Stimulated activated CD4-positive, alpha-beta T cell treated with anti-CD3 and anti-CD28 coated beads, Interleukin-4, amount 100 ng/mL, for 4 hours (primary cell): ENCODE results near the gene COPS3.

Experiments
- DNase-seq, 2 experiments: peaks; one replicate each; pipeline ENCODE4 v3.0.0-alpha.2; 2020

The COPS3 gene

GRCh38 chr17:17214646-17215436 is 66.2 kb downstream of the COPS3 start:
- no peak for DNase-seq

DNA sequence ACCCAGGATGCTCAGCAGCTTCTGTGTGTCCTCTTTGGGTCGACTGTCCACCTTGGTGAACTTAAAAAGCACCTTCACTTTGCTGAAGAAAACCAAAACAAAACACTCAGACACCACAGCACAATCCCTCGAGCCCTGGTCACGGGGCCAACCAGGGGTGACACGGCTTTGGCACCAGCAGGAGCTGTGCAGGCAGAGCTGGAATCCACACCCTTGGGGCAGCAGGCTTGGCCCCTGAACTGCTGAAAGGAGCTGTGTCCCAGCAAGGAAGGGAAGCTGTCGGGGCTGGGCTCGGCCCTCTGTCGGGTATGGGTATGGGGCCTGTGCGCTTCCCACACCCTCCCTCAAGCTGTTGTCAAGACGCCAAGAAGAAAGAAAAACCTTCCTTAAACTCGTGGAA is 67.3 kb downstream of the COPS3 start:
- no peak for DNase-seq

DNA sequence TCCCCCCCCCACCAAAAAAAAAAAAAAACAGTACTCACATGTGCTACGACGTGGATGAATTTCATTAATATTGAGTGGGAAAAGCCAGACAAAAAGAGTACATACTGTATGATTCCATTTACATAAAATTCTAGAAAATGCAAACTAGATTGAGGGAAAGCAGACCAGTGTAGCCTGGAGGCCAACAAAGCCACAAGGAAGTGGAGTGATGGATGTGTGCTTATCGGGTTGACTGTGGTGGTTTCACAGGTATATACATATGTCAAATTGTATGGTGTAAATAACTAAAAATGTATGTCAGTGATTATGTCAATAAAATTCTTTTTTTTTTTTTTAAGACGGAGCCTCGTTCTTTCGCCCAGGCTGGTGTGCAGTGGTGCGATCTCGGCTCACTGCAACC is 73.0 kb downstream of the COPS3 start:
- no peak for DNase-seq

DNA sequence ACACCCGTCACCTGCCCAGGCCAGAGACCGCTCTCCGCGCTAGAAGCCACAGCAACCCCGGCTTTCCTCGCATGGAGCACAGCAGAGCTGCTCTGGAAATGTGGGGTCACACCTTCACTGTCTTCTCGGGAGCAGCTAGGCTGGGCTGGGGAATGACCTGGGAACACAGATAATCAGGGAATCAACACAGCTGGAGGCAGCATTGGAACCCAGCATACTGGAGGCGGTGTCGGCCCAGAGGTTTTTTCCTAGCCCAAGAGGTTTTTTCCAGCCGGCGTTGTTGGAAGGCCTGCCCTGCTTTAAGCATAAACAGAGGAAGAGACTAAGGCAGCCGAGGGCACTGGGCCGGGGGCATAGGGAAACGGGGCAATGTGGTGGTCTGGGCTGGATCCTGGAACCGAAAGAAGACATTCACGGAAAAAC is 74.1 kb downstream of the COPS3 start:
- no peak for DNase-seq

DNA sequence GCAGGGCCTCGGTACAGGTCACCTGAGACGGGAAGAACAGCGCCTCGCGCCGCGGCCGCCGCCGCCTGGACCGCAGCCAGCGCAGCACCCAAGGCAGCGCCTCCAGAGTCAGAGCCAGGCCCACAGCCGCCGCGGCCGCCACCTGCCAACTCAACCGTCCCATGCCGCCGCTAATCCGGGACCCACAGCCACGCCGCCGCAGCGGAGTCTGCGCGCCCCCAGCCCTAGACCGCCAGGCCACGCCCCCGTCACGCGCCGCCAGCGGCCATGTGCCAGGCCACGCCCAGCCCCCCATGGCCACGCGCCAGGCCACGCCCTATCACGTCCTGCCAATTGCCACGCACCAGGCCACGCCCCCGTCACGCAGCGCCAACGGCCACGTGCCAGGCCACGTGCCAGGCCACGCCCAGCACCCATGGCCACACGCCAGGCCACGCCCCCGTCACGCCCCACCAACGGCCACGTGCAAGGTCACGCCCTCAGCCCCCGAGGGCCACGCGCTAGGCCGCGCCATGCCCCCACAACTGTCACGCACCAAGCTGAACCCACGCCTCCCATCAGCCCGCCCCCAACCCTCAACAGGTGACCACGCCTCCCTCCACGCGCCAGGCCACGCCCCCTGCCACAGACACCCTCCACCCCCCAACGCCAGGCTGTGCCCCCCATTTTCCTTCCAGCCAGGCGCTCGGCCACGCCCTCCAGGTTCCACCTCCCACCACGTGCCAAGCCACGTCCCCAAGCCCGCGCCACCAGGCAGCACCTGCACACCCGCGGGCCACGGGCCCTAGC is 74.7 kb downstream of the COPS3 start, which contains the start of gene PLD6:
Gene PLD6 (minus strand): TSS at position 210 of the 789 bp plus-strand sequence. CDS start 47 bp downstream, at position 163.
- DNase-seq, result peak; percentile 89 to 93

- DNase-seq, result peak; percentile 62 to 65
These were observed 75.5 kb downstream of the COPS3 start for GRCh38 chr17:17205368-17206123.

- no peak for DNase-seq
These were observed 76.3 kb downstream of the COPS3 start for GRCh38 chr17:17204635-17205231.

- DNase-seq, result no peak
These were observed 76.9 kb downstream of the COPS3 start for GRCh38 chr17:17204041-17204591.

DNA sequence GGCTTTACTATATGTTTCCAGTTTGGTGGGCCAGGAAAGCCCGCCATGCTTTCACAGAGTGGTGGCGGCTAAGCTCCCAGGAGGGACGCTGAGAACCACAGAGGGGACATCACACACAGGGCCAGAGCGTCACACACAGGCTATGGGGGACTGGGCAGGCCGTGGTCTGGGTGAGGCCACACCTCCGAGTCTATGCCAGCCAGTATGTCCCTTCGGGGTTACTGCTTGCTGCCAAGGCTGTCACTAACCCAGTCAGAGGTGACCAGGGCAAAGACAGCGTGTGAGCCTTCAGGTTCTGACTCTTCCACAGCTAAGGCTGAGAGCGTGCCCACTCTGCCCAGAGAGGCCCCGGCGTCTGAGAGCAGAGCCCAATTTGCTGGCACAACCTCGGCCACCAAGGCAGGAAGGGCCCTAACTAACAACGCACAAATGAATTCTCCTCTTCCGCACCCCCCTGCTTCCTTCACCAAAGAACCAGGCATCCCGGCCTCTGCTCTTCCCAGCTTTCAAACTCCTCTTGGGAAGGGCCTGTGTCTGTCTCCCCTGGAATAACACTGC is 77.8 kb downstream of the COPS3 start:
- no peak for DNase-seq

GRCh38 chr17:17201907-17202306 is 79.1 kb downstream of the COPS3 start:
- no peak for DNase-seq

DNA sequence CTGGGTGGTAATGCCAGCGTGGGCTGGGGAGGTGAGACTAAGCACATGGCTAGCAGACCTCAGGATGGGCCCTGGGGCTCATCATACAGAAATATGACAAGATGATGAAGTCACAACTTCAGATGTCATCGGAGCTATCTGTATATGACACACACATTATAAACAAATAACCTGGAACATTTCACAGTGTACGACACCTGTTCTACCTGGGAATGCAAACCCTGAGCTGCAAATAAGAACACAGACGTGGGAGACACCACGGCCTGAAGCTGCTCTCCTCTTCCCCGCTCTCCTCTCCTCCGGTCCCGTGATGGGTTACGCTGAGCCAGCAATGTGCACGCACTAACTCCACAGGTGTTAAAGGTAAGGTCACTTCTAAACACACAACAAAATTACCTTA is 79.8 kb downstream of the COPS3 start:
- DNase-seq, result no peak

- no peak for DNase-seq
These were observed 80.2 kb downstream of the COPS3 start for GRCh38 chr17:17200831-17201230.

DNA sequence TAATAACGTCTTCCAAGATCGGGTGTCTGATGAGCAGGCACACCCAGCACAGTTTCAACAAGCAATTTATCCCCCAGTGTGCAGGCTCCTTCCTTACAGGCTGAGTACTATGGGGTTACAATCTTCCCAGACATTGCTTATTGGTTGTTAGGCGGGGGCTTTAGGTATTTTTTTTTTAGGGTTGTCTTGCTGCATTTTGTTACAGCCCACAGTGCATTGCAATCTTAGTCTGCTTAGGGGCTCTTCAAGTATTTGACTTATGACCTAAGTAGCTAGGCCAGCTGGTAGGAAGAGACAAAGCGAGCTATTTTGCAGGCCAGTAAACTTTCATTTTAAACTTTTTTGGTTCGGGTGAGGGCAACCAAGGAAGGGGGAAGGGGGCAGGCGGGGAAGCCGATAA is 80.7 kb downstream of the COPS3 start:
- no peak for DNase-seq

DNA sequence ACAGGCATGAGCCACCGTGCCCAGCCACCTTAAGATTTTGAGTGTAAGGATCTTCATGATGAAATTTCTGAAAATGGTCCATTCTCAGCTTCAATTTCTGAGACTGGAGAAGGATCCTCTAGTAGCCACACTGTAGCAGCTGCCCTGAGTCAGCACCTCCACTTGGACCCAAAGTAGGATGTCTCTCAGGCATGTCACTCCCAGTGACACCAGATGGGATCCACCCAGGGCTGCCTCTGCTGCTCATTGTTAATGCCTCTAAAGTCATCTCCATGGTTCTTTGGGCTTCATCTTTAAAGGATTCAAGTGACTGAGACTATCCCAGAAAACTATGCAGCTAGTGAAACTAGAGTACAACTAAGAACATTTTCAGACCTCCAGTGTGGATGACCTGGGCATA is 82.8 kb downstream of the COPS3 start:
- no peak for DNase-seq

- DNase-seq, result no peak
These were observed 84.3 kb downstream of the COPS3 start for GRCh38 chr17:17196776-17197175.
